Thyroid gland (tissue), 4 donors: ENCODE results near the gene FAM227A.

Experiments
- POLR2A ChIP-seq, 2 donors: fragments of 450-650 bp; IDR thresholded peaks; one replicate each; pipeline ENCODE4 v1.6.1; 2017; ENCODE audit warnings: antibody characterized with exemption in 2 of 2, mild to moderate bottlenecking in 2 of 2, moderate library complexity in 1 of 2
- TF ChIP-seq, protein P1 (sequence below), 6 experiments: fragments of 200-600 bp in 3 of 6; fragments of 450-650 bp in 3 of 6; sonication (generic) in 3 of 6; IDR thresholded peaks; one replicate each; pipeline ENCODE4 v1.5.1; 2016 to 2019; ENCODE audit warnings: antibody characterized with exemption in 6 of 6, mild to moderate bottlenecking in 2 of 6, inconsistent platforms in 1 of 6, moderate library complexity in 1 of 6

DNA sequence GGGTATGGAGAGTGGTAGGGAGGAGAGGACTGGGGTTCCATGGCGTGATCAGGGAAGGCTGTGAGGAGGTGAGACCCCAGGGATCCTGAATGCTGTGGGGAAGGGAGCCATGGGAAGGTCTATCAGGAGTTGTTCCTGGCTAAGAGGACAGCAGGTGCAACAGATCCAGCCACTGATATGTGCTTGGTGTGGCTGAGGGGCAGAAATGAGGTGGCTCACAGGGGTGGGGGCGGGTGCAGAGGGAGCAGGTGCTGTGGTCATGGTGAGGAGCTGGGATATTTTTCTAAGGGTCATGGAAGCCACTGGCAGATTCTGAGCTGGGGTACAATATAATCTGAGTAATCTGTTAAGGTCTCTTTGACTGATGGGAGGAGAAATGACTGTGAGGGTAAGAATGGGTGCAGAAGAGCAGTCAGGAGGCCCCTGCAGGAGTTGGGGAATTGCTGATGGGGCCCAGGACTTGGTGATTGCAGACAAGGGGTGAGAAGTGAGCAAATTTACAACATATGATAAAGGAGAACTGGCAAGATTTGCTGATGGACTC, 54.9 kb downstream of the FAM227A start:
- TF ChIP-seq, protein P1, sequence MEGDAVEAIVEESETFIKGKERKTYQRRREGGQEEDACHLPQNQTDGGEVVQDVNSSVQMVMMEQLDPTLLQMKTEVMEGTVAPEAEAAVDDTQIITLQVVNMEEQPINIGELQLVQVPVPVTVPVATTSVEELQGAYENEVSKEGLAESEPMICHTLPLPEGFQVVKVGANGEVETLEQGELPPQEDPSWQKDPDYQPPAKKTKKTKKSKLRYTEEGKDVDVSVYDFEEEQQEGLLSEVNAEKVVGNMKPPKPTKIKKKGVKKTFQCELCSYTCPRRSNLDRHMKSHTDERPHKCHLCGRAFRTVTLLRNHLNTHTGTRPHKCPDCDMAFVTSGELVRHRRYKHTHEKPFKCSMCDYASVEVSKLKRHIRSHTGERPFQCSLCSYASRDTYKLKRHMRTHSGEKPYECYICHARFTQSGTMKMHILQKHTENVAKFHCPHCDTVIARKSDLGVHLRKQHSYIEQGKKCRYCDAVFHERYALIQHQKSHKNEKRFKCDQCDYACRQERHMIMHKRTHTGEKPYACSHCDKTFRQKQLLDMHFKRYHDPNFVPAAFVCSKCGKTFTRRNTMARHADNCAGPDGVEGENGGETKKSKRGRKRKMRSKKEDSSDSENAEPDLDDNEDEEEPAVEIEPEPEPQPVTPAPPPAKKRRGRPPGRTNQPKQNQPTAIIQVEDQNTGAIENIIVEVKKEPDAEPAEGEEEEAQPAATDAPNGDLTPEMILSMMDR (IDR thresholded peaks at IDR 0.05): no peak
- no peak for TF ChIP-seq POLR2A (IDR thresholded peaks at IDR 0.05)
